NOMO-1 treated with DMSO at 0.1 percent for 48 hours (cell line): Measurements from ENCODE around the gene C11orf86.

Experiments used
- DNase-seq: peaks from one replicate; lab custom pipeline; 2025; ENCODE audit not compliant: unreplicated experiment; lab: John Stamatoyannopoulos, UW

The C11orf86 gene

DNA sequence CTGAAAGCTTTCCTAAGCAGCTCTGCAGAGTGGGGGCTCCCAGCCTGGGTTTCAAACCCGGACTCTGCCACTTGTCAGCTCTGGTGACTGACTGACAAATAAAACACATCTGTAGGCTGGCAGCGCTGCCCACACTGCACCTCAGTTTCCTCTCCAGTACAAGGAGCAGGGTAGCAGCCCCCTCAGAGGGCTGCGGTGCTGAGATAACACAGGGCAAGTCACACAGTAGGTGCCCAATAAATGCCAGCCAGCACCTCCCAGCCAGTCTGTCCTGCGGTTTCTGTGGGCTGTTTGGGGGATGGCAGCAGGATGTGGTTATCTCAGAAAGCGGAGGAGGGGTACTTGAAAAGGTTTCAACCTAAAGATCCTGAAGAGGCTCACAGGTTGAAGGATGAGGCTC lies 49.3 kb downstream of the C11orf86 start:
- DNase-seq = no peak

DNA sequence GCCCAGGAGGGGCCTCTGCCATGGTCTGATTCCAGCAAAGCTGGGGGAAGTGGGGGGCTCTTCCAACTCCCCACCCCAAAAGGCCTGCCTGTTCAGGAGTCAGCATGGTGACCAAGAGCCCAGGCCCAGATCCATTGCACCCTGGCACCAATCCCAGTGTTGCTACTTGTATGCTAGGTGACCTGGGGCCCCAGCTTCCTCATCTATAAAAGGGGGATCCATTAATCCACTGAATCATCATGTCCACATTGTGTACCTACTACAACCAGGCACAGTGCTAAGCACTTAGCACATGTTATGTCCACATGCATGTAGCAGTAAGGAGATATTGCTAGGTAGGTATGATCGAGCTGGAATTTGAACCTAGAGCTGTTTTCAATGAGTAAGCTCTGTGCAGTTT lies 49.9 kb downstream of the C11orf86 start:
- DNase-seq = no peak

DNA sequence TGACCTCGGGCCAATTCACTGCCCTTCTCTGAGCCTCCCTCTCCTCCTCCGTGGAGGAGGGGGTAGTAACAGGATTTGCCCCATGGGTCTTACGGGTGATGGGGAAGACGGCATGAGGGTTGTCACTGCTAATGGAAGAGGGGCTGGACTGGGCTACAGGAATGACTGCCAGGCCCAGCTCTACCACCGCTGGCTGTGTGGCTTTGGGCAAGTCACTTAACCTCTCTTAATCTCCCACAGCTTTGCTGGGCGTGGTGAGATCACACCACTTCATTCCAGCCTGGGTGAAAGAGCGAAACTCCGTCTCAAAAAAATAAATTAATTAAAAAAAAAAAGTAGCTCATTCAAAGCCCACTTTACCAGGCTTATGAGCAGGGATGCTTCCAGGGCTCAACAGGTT lies 50.6 kb downstream of the C11orf86 start:
- DNase-seq = no peak
